COLO668 (cell line): ENCODE data around the gene HMGXB3.
"Not testable (repeated sequence)": the region's sequence is repeated elsewhere in the genome, so short reads cannot be mapped to it uniquely, and the experiment has no call there.

Source experiments
- DNase-seq: peaks from one replicate; lab custom pipeline; 2025; ENCODE audit not compliant: unreplicated experiment; lab: John Stamatoyannopoulos, UW

The HMGXB3 gene

DNA sequence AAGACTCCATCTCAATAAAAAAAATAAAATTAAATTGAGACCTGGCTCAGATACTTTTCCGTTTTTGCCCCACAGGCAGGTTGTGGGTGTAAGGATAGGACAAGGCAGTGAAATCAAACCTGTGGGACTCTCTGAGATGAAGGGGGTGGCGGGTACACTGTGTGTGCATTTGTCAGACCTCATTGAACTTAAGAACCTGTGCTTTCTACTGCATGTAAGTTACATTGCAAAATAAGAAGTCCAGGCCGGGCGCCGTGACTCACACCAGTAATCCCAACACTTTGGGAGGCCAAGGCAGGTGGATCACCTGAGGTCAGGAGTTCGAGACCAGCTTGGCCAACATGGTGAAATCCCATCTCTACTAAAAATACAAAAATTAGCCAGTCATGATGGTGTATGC, 84.2 kb downstream of the HMGXB3 start:
- DNase-seq = not testable (repeated sequence)

- DNase-seq = no peak
These were observed 84.8 kb downstream of the HMGXB3 start for GRCh38 chr5:150085191-150085912.

GRCh38 chr5:150085950-150086715, 85.6 kb downstream of the HMGXB3 start, which contains the start of gene CSF1R:
Gene CSF1R (minus strand): TSS chr5:150086554. CDS start chr5:150086427, 127 bp downstream.
- no peak for DNase-seq

- DNase-seq = no peak
These were observed 91.7 kb downstream of the HMGXB3 start for GRCh38 chr5:150092159-150092787.

- no peak for DNase-seq
These were observed 96.6 kb downstream of the HMGXB3 start for GRCh38 chr5:150097152-150097551.

DNA sequence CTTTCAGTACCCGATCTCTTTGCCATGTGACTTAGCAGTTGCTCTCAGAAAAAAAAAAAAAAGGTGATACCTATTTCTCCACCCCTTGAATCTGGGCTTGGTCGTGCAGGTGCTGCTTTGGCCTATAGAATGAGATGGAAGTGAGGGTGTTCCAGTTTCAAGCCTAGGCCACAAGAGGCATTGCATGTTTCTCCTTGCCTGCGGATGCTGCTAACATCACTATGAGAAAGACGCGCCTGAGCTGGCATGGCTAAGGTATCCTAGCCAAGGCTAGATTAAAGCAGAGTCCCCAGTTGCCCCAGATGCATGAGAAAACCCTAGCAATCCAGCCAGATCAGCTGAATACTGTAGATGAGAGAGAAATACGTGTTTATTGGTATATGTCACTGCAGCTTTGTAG, 100.5 kb downstream of the HMGXB3 start:
- DNase-seq = no peak
